DND-41 (cell line): Measurements from ENCODE around the gene ZNF783.

Source experiments
- CTCF ChIP-seq: IDR thresholded peaks from 2 replicates; pipeline ENCODE4 v1.5.1; 2012; ENCODE audit warnings: borderline replicate concordance, low read length, moderate library complexity, mild to moderate bottlenecking; ENCODE audit not compliant: poor library complexity, severe bottlenecking; ENCODE audit errors: extremely low read depth
- EZH2 ChIP-seq: IDR thresholded peaks from 3 replicates; pipeline ENCODE4 v1.6.1; 2012; ENCODE audit warnings: borderline replicate concordance, low read depth, mild to moderate bottlenecking, moderate library complexity, low read length, inconsistent platforms; ENCODE audit not compliant: severe bottlenecking

- TF ChIP-seq CTCF (no peak), EZH2 (no peak)
Measured at GRCh38 chr7:149297034-149297755, 35.2 kb downstream of the ZNF783 start.
